Measurements from ENCODE around the gene BOLA3.
A peak's percentile ranks its signal among the peaks of the same experiment; 100 is the strongest.

The BOLA3 gene
- 9.3 to 32.0 (median 20.3) reads per million in 18 experiments for total RNA-seq

GRCh38 chr2:74147727-74148456 is at the start of gene BOLA3:
BOLA3 (minus strand) TSS chr2:74147912; CDS start chr2:74147874, 38 bp downstream.
- peak; percentile 85 to 90 for DNase-seq

- no peak for DNase-seq
Observed at GRCh38 chr2:74197049-74197448, 49.3 kb upstream of the BOLA3 start.

- DNase-seq, result no peak
Observed at GRCh38 chr2:74194799-74195198, 47.1 kb upstream of the BOLA3 start.

- no peak for DNase-seq
Observed at GRCh38 chr2:74191596-74192380, 44.1 kb upstream of the BOLA3 start.

- no peak for DNase-seq
Observed at GRCh38 chr2:74188696-74189095, 41.0 kb upstream of the BOLA3 start.

GRCh38 chr2:74188018-74188601 is 40.4 kb upstream of the BOLA3 start:
- peak in 1 of 2 donors; percentile 30 for DNase-seq

- DNase-seq, result peak in 1 of 2 donors; percentile 15
Observed at GRCh38 chr2:74186706-74187105, 39.0 kb upstream of the BOLA3 start.

- peak; percentile 97 to 98 for DNase-seq
Observed at GRCh38 chr2:74186038-74186437, 38.3 kb upstream of the BOLA3 start.

- DNase-seq, result no peak
Observed at GRCh38 chr2:74183878-74184277, 36.2 kb upstream of the BOLA3 start.

- DNase-seq, result peak; percentile 98 to 99
Observed at GRCh38 chr2:74181739-74182138, 34.0 kb upstream of the BOLA3 start.

- no peak for DNase-seq
Observed at GRCh38 chr2:74179063-74179865, 31.6 kb upstream of the BOLA3 start.

- peak; percentile 99 to 100 for DNase-seq
Observed at GRCh38 chr2:74178211-74179062, 30.7 kb upstream of the BOLA3 start, which contains the start of gene MOB1A. MOB1A (minus strand) TSS chr2:74178879; CDS start chr2:74178674, 205 bp downstream.

- DNase-seq, result no peak
Observed at GRCh38 chr2:74177696-74178095, 30.0 kb upstream of the BOLA3 start.

GRCh38 chr2:74174909-74175308 is 27.2 kb upstream of the BOLA3 start:
- DNase-seq, result no peak

GRCh38 chr2:74168739-74169138 is 21.0 kb upstream of the BOLA3 start:
- DNase-seq, result no peak

- DNase-seq, result no peak
Observed at GRCh38 chr2:74164761-74165160, 17.0 kb upstream of the BOLA3 start.

- no peak for DNase-seq
Observed at GRCh38 chr2:74162951-74163350, 15.2 kb upstream of the BOLA3 start.

GRCh38 chr2:74155830-74156229 is 8.1 kb upstream of the BOLA3 start:
- DNase-seq, result no peak

GRCh38 chr2:74152954-74153353 is 5.2 kb upstream of the BOLA3 start:
- DNase-seq, result no peak

- no peak for DNase-seq
Observed at GRCh38 chr2:74149570-74150319, 2.0 kb upstream of the BOLA3 start.

- no peak for DNase-seq
Observed at GRCh38 chr2:74149247-74149525, 1.5 kb upstream of the BOLA3 start.

Data from inflammatory macrophage (primary cell).